H9 (cell line): ENCODE data around the gene STARD7. TPM values are rescaled to one million over a fixed set of nuclear protein-coding genes. Genes with fewer than 3 reads are reported as not detected.

Source experiments
- DNase-seq: peaks from one replicate; pipeline ENCODE4 v3.0.0-alpha.2; 2017
- H2AFZ ChIP-seq: one replicate; pipeline ENCODE4 v1.6.1; 2013; ENCODE audit warnings: mild to moderate bottlenecking, low read length, control low read depth, moderate library complexity
- H2AK5ac ChIP-seq: 2 replicates; pipeline ENCODE4 v1.6.1; 2013; ENCODE audit warnings: low read length, control low read depth, mixed read lengths; ENCODE audit not compliant: insufficient read length
- H2BK120ac ChIP-seq: one replicate; pipeline ENCODE4 v1.6.1; 2013; ENCODE audit warnings: low read depth, mild to moderate bottlenecking, low read length, control low read depth, inconsistent platforms; ENCODE audit not compliant: poor library complexity, severe bottlenecking
- H2BK12ac ChIP-seq: 2 replicates; pipeline ENCODE4 v1.6.1; 2013; ENCODE audit warnings: low read length, control low read depth, mixed read lengths, low read depth; ENCODE audit not compliant: insufficient read length
- H2BK15ac ChIP-seq: 2 replicates; pipeline ENCODE4 v1.6.1; 2013; ENCODE audit warnings: low read depth, low read length, control low read depth
- H2BK20ac ChIP-seq: one replicate; pipeline ENCODE4 v1.6.1; 2013; ENCODE audit warnings: low read depth, mild to moderate bottlenecking, low read length, control low read depth, inconsistent platforms; ENCODE audit not compliant: poor library complexity, severe bottlenecking
- H2BK5ac ChIP-seq: 2 replicates; pipeline ENCODE4 v1.6.1; 2013; ENCODE audit warnings: low read length, control low read depth, mixed read lengths; ENCODE audit not compliant: insufficient read length
- H3K14ac ChIP-seq: 2 replicates; pipeline ENCODE4 v1.6.1; 2013; ENCODE audit warnings: low read length, control low read depth; ENCODE audit not compliant: insufficient read depth
- H3K18ac ChIP-seq: 2 replicates; pipeline ENCODE4 v1.6.1; 2013; ENCODE audit warnings: low read depth, mild to moderate bottlenecking, mixed read lengths, low read length, control low read depth; ENCODE audit not compliant: insufficient read length
- H3K23ac ChIP-seq: 2 replicates; pipeline ENCODE4 v1.6.1; 2013; ENCODE audit warnings: low read length, control low read depth, mixed read lengths, low read depth; ENCODE audit not compliant: insufficient read length
- H3K23me2 ChIP-seq: 2 replicates; pipeline ENCODE4 v1.6.1; 2013; ENCODE audit warnings: low read depth, mild to moderate bottlenecking, mixed read lengths, low read length, control low read depth; ENCODE audit not compliant: insufficient read length, poor library complexity, severe bottlenecking
- H3K27ac ChIP-seq: 2 replicates; pipeline ENCODE4 v1.5.1; 2013; ENCODE audit warnings: low read length, control low read depth, mixed read lengths, low read depth; ENCODE audit not compliant: insufficient read length
- H3K27me3 ChIP-seq: 2 replicates; pipeline ENCODE4 v1.6.1; 2013; ENCODE audit warnings: low read length, control low read depth, inconsistent platforms; ENCODE audit not compliant: insufficient read depth
- H3K4ac ChIP-seq: 2 replicates; pipeline ENCODE4 v1.6.1; 2013; ENCODE audit warnings: low read depth, mild to moderate bottlenecking, control low read depth, inconsistent platforms, low read length, moderate library complexity
- H3K4me1 ChIP-seq: 2 replicates; pipeline ENCODE4 v1.6.1; 2013; ENCODE audit warnings: low read length, control low read depth, inconsistent platforms; ENCODE audit not compliant: insufficient read depth
- H3K4me2 ChIP-seq: 2 replicates; pipeline ENCODE4 v1.6.1; 2013; ENCODE audit warnings: low read length, control low read depth, mixed read lengths; ENCODE audit not compliant: insufficient read length, insufficient read depth
- H3K56ac ChIP-seq: 2 replicates; pipeline ENCODE4 v1.6.1; 2013; ENCODE audit warnings: low read depth, mild to moderate bottlenecking, mixed read lengths, low read length, control low read depth; ENCODE audit not compliant: insufficient read length
- H3K79me1 ChIP-seq: 2 replicates; pipeline ENCODE4 v1.6.1; 2013; ENCODE audit warnings: low read depth, mild to moderate bottlenecking, moderate library complexity, low read length, control low read depth, inconsistent platforms; ENCODE audit not compliant: insufficient read depth, poor library complexity, severe bottlenecking
- H3K79me2 ChIP-seq: 2 replicates; pipeline ENCODE4 v1.6.1; 2013; ENCODE audit warnings: low read length, control low read depth, inconsistent platforms; ENCODE audit not compliant: insufficient read depth
- H3K9ac ChIP-seq: 2 replicates; pipeline ENCODE4 v1.6.1; 2013; ENCODE audit warnings: low read length, control low read depth, mixed read lengths; ENCODE audit not compliant: insufficient read length; ENCODE audit errors: extremely low read depth
- H3K9me3 ChIP-seq: one replicate; pipeline ENCODE4 v1.6.1; 2013; ENCODE audit warnings: low read depth, low read length, inconsistent platforms; ENCODE audit not compliant: control insufficient read depth
- H3T11ph ChIP-seq: one replicate; pipeline ENCODE4 v1.6.1; 2013; ENCODE audit warnings: mild to moderate bottlenecking, low read length, control low read depth, inconsistent platforms
- H4K20me1 ChIP-seq: one replicate; pipeline ENCODE4 v1.6.1; 2013; ENCODE audit not compliant: control insufficient read depth, insufficient read length, insufficient read depth
- H4K5ac ChIP-seq: 2 replicates; pipeline ENCODE4 v1.6.1; 2013; ENCODE audit warnings: low read depth, mild to moderate bottlenecking, mixed read lengths, low read length, control low read depth; ENCODE audit not compliant: insufficient read length
- H4K8ac ChIP-seq: replicated peaks from 2 replicates; pipeline ENCODE4 v1.6.1; 2013; ENCODE audit warnings: low read length, control low read depth, mixed read lengths, low read depth; ENCODE audit not compliant: insufficient read length
- H4K91ac ChIP-seq: 2 replicates; pipeline ENCODE4 v1.6.1; 2013; ENCODE audit warnings: low read depth, mild to moderate bottlenecking, moderate library complexity, mixed read lengths, low read length, control low read depth; ENCODE audit not compliant: insufficient read length
- H3K27ac Mint-ChIP-seq, 3 experiments: 2 replicates in 2 of 3; 3 replicates in 1 of 3; pipeline ENCODE4 v1.8.0; 2020 to 2021; ENCODE audit warnings: mixed read lengths in 3 of 3, mild to moderate bottlenecking in 1 of 3, moderate library complexity in 1 of 3
- H3K27me3 Mint-ChIP-seq: 2 replicates; pipeline ENCODE4 v1.8.0; 2021; ENCODE audit warnings: low read depth, mild to moderate bottlenecking, moderate library complexity, mixed read lengths
- H3K36me3 Mint-ChIP-seq, 3 experiments: 2 replicates in 2 of 3; 3 replicates in 1 of 3; pipeline ENCODE4 v1.8.0; 2020 to 2021; ENCODE audit warnings: low read depth in 3 of 3, mixed read lengths in 3 of 3; ENCODE audit not compliant: insufficient read depth in 1 of 3
- H3K4me1 Mint-ChIP-seq, 2 experiments: 2 replicates each; pipeline ENCODE4 v1.8.0; 2020; ENCODE audit warnings: mixed read lengths in 2 of 2
- H3K4me3 Mint-ChIP-seq, 2 experiments: 2 replicates in 1 of 2; 3 replicates in 1 of 2; pipeline ENCODE4 v1.8.0; 2020 to 2021; ENCODE audit warnings: mild to moderate bottlenecking in 2 of 2, mixed read lengths in 2 of 2, moderate library complexity in 1 of 2
- H3K9me3 Mint-ChIP-seq, 2 experiments: 2 replicates in 1 of 2; 3 replicates in 1 of 2; pipeline ENCODE4 v1.8.0; 2020; ENCODE audit warnings: mild to moderate bottlenecking in 2 of 2, mixed read lengths in 2 of 2, moderate library complexity in 1 of 2
- CTCF ChIP-seq: fragments of 200-600 bp; sonication (generic); conservative IDR thresholded peaks from 3 replicates; pipeline ENCODE4 v1.8.0; 2021; ENCODE audit warnings: antibody characterized with exemption, mild to moderate bottlenecking
- WGBS: extraction: QIAGEN DNeasy Blood & Tissue Kit; methylation state at CpG from one replicate; pipeline ENCODE4 v1.1.7; 2013; ENCODE audit warnings: missing lambda C conversion rate, low lambda C conversion rate, mixed read lengths; ENCODE audit not compliant: insufficient read length; ENCODE audit errors: extremely low coverage; 5-methylcytosine and 5-hydroxymethylcytosine counted together
- total RNA-seq: library from RNA; stranded (reverse); gene quantifications from 2 replicates; pipeline ENCODE4 v1.2.1, GENCODE V29; 2021

The STARD7 gene
- total RNA-seq, 1 experiment from 2014 or later = 212 TPM

- H4K91ac ChIP-seq = no peak overlapping the region
- no peak overlapping the region for H4K5ac ChIP-seq
- no peaks in the 10 kb centered on the region for H4K20me1 ChIP-seq
- H2BK12ac ChIP-seq = no peak overlapping the region
- no peak overlapping the region for H3K27ac ChIP-seq
- no peak overlapping the region for H2BK120ac ChIP-seq
- no peak overlapping the region for H3T11ph ChIP-seq
- no peak overlapping the region for H2AK5ac ChIP-seq
- no peak overlapping the region for H3K56ac ChIP-seq
- H3K4ac ChIP-seq = no peak overlapping the region
- no peak overlapping the region for H3K4me3 Mint-ChIP-seq
- H3K9me3 Mint-ChIP-seq = no peaks in the 10 kb centered on the region
- no peaks in the 10 kb centered on the region for H3K4me1 Mint-ChIP-seq
- WGBS = no CpG with 5 or more reads among the region's 12 CpGs
- H3K79me1 ChIP-seq = no peaks in the 10 kb centered on the region
- H3K9me3 ChIP-seq = no peaks in the 10 kb centered on the region
- no peak for DNase-seq
- H3K4me2 ChIP-seq = no peak overlapping the region
- H3K9ac ChIP-seq = no peak overlapping the region
- no peaks in the 10 kb centered on the region for H3K27me3 Mint-ChIP-seq
- no peak overlapping the region; a peak in 1 of 7 replicates for H3K27ac Mint-ChIP-seq
- no peaks in the 10 kb centered on the region for H3K23me2 ChIP-seq
- no peak overlapping the region for H2BK5ac ChIP-seq
- H3K4me1 ChIP-seq = no peaks in the 10 kb centered on the region
- no peak overlapping the region for H4K8ac ChIP-seq
- H3K23ac ChIP-seq = no peak overlapping the region
- H2BK20ac ChIP-seq = no peak overlapping the region
- no peak overlapping the region for H3K18ac ChIP-seq
- no peak overlapping the region for H3K14ac ChIP-seq
- no peak overlapping the region for H2BK15ac ChIP-seq
- no peak for TF ChIP-seq CTCF
- H3K36me3 Mint-ChIP-seq = peaks cover 53 to 83% (median 75%) of the 10 kb centered on the region in 3 experiments
- H2AFZ ChIP-seq = no peak overlapping the region
- no peaks in the 10 kb centered on the region for H3K79me2 ChIP-seq
- H3K27me3 ChIP-seq = no peaks in the 10 kb centered on the region
Observed at GRCh38 chr2:96188821-96189526, 19.7 kb downstream of the STARD7 start.
